Measurements from ENCODE around the gene PHACTR1.

Gene PHACTR1

DNA sequence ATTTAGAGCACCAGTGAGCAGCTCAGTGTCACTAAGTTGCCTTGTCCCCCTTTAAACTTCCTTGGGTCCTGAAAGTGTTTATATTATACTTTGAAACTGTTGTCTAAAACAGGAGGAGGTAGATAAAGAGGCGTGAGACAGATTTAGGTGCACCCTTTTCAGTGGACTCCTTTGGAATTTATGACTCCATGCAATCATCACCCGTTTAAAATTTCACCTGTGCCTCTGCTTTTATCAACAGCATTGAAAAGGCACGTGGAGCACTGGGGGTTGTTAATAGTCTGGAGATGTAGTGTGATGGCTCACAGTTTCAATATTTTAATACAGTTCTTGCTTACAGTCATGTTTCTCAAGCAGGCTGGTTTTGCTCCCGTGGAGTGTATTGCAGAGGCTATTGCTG is 162.2 kb downstream of the PHACTR1 start:
- Histone ChIP-seq H3K27me3 (ENCODE audit: insufficient read depth, low read length) (no peaks in the 10 kb centered on the region), H3K9me2 (ENCODE audit: low read depth, low read length) (no peaks in the 10 kb centered on the region), H4K20me1 (ENCODE audit: insufficient read depth, low read length) (no peaks in the 10 kb centered on the region), H3K27ac (ENCODE audit: low read depth, low read length, poor library complexity, severe bottlenecking) (no peak overlapping the region), H3K9ac (ENCODE audit: low read length) (no peak overlapping the region), H2AFZ (ENCODE audit: low read length) (no peak overlapping the region), H3K4me1 (ENCODE audit: insufficient read depth, low read length, severe bottlenecking) (no peaks in the 10 kb centered on the region), H3K79me2 (ENCODE audit: insufficient read depth, low read length) (no peaks in the 10 kb centered on the region), H3K4me3 (ENCODE audit: low read depth, low read length, poor library complexity, severe bottlenecking) (no peak overlapping the region), H3K4me2 (ENCODE audit: low read length) (no peak overlapping the region), H3F3A (ENCODE audit: insufficient read depth, low read length) (no peaks in the 10 kb centered on the region), H3K9me3 (ENCODE audit: low read length) (no peaks in the 10 kb centered on the region), H3K36me3 (ENCODE audit: insufficient read depth, low read length) (no peaks in the 10 kb centered on the region)
- no peak for TF ChIP-seq EZH2 (IDR thresholded peaks at IDR 0.05; ENCODE audit: borderline replicate concordance, low read length)
- TF ChIP-seq, protein P1, sequence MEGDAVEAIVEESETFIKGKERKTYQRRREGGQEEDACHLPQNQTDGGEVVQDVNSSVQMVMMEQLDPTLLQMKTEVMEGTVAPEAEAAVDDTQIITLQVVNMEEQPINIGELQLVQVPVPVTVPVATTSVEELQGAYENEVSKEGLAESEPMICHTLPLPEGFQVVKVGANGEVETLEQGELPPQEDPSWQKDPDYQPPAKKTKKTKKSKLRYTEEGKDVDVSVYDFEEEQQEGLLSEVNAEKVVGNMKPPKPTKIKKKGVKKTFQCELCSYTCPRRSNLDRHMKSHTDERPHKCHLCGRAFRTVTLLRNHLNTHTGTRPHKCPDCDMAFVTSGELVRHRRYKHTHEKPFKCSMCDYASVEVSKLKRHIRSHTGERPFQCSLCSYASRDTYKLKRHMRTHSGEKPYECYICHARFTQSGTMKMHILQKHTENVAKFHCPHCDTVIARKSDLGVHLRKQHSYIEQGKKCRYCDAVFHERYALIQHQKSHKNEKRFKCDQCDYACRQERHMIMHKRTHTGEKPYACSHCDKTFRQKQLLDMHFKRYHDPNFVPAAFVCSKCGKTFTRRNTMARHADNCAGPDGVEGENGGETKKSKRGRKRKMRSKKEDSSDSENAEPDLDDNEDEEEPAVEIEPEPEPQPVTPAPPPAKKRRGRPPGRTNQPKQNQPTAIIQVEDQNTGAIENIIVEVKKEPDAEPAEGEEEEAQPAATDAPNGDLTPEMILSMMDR (IDR thresholded peaks at IDR 0.05; ENCODE audit: low read length), result no peak

DNA sequence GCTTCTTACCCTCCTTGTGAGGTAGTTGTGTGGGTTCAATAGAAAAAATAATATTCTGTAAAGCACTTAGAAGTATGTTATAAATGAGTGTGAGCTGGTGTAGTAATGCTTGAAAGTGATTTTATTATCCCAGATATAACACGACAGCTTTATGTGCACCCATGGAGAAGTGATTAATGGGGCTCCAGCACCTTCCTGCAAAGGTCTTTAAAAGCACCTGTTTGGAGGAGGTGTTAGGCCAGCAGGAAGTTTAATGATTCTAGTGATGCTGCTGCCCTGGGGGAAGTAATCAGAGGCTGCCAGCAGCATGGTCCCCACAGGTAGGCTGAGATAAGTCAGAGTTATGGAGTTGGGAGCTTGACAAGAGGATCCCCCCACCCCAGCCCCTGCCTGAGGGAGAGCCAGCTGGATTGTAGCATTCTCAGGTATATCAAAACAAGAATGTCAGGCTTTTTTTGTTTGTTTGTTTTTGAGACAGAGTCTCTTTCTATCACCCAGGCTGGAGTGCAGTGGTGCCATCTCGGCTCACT is 166.3 kb downstream of the PHACTR1 start:
- no peaks in the 10 kb centered on the region for H3K4me1 ChIP-seq (ENCODE audit: insufficient read depth, low read length, severe bottlenecking)
- no peaks in the 10 kb centered on the region for H3K79me2 ChIP-seq (ENCODE audit: insufficient read depth, low read length)
- H4K20me1 ChIP-seq (ENCODE audit: insufficient read depth, low read length), result no peaks in the 10 kb centered on the region
- H3K9me3 ChIP-seq (ENCODE audit: low read length), result no peaks in the 10 kb centered on the region
- H2AFZ ChIP-seq (ENCODE audit: low read length), result no peak overlapping the region
- no peaks in the 10 kb centered on the region for H3K9me2 ChIP-seq (ENCODE audit: low read depth, low read length)
- no peak overlapping the region for H3K4me2 ChIP-seq (ENCODE audit: low read length)
- H3K27me3 ChIP-seq (ENCODE audit: insufficient read depth, low read length), result no peaks in the 10 kb centered on the region
- no peaks in the 10 kb centered on the region for H3K36me3 ChIP-seq (ENCODE audit: insufficient read depth, low read length)
- H3K9ac ChIP-seq (ENCODE audit: low read length), result no peak overlapping the region
- no peak overlapping the region for H3K27ac ChIP-seq (ENCODE audit: low read depth, low read length, poor library complexity, severe bottlenecking)
- H3K4me3 ChIP-seq (ENCODE audit: low read depth, low read length, poor library complexity, severe bottlenecking), result no peak overlapping the region
- H3F3A ChIP-seq (ENCODE audit: insufficient read depth, low read length), result no peaks in the 10 kb centered on the region
- TF ChIP-seq EZH2 (IDR thresholded peaks at IDR 0.05; ENCODE audit: borderline replicate concordance, low read length), result no peak
- TF ChIP-seq, protein P1 (IDR thresholded peaks at IDR 0.05; ENCODE audit: low read length), result no peak

DNA sequence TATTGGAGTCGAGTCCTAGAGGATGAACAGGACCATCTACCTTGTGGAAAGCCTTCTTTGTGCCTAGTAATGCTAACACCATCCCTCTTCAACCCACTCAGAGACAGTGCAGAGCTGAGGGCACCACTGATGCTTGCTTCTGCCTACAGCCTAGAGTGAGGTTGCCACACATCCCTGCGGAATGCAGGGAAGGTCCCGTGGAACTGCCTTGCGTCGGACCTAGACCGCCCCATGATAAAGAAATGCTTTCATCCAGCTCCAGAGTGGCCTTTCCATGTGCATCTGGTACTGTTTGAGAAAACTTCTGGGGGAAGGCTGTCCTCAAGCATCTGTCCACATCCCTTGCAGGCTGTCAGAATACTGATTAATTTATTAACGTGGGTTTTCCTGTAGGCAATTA is 168.4 kb downstream of the PHACTR1 start:
- no peak overlapping the region for H3K4me3 ChIP-seq (ENCODE audit: low read depth, low read length, poor library complexity, severe bottlenecking)
- no peaks in the 10 kb centered on the region for H3K9me2 ChIP-seq (ENCODE audit: low read depth, low read length)
- H2AFZ ChIP-seq (ENCODE audit: low read length), result no peak overlapping the region
- H3K9ac ChIP-seq (ENCODE audit: low read length), result no peak overlapping the region
- no peaks in the 10 kb centered on the region for H3K79me2 ChIP-seq (ENCODE audit: insufficient read depth, low read length)
- TF ChIP-seq EZH2 (IDR thresholded peaks at IDR 0.05; ENCODE audit: borderline replicate concordance, low read length), result no peak
- TF ChIP-seq, protein P1 (IDR thresholded peaks at IDR 0.05; ENCODE audit: low read length), result no peak
- no peaks in the 10 kb centered on the region for H4K20me1 ChIP-seq (ENCODE audit: insufficient read depth, low read length)
- no peak overlapping the region for H3K27ac ChIP-seq (ENCODE audit: low read depth, low read length, poor library complexity, severe bottlenecking)
- H3K27me3 ChIP-seq (ENCODE audit: insufficient read depth, low read length), result no peaks in the 10 kb centered on the region
- no peak overlapping the region for H3K4me2 ChIP-seq (ENCODE audit: low read length)
- no peaks in the 10 kb centered on the region for H3K4me1 ChIP-seq (ENCODE audit: insufficient read depth, low read length, severe bottlenecking)
- no peaks in the 10 kb centered on the region for H3K9me3 ChIP-seq (ENCODE audit: low read length)
- no peaks in the 10 kb centered on the region for H3F3A ChIP-seq (ENCODE audit: insufficient read depth, low read length)
- no peaks in the 10 kb centered on the region for H3K36me3 ChIP-seq (ENCODE audit: insufficient read depth, low read length)

All from OCI-LY1 (cell line).